HG03378 (cell line): ENCODE data around the gene ACBD6.

Experiments used
- ATAC-seq: cut with Tn5 transposase; IDR thresholded peaks from one replicate; pipeline ENCODE4 v1.9.1; 2021; ENCODE audit warnings: mild to moderate bottlenecking, moderate library complexity; ENCODE audit not compliant: unreplicated experiment

Gene ACBD6

GRCh38 chr1:180272395-180272794 lies 230.0 kb downstream of the ACBD6 start:
- ATAC-seq, result no peak

- no peak for ATAC-seq
Measured at GRCh38 chr1:180271272-180272255, 230.8 kb downstream of the ACBD6 start.

- ATAC-seq, result no peak
Measured at GRCh38 chr1:180270530-180271271, 231.7 kb downstream of the ACBD6 start.

- no peak for ATAC-seq
Measured at GRCh38 chr1:180269645-180270529, 232.5 kb downstream of the ACBD6 start.

- ATAC-seq, result no peak
Measured at GRCh38 chr1:180268556-180269075, 233.8 kb downstream of the ACBD6 start.

GRCh38 chr1:180267761-180268555 lies 234.4 kb downstream of the ACBD6 start:
- no peak for ATAC-seq

GRCh38 chr1:180267211-180267561 lies 235.2 kb downstream of the ACBD6 start:
- no peak for ATAC-seq

GRCh38 chr1:180266275-180267210 lies 235.8 kb downstream of the ACBD6 start:
- no peak for ATAC-seq

- ATAC-seq, result no peak
Measured at GRCh38 chr1:180265871-180266270, 236.5 kb downstream of the ACBD6 start.

- no peak for ATAC-seq
Measured at GRCh38 chr1:180265201-180265600, 237.2 kb downstream of the ACBD6 start.

- ATAC-seq, result no peak
Measured at GRCh38 chr1:180264595-180264994, 237.8 kb downstream of the ACBD6 start.

- ATAC-seq, result no peak
Measured at GRCh38 chr1:180262628-180263488, 239.5 kb downstream of the ACBD6 start.

GRCh38 chr1:180261524-180262155 lies 240.7 kb downstream of the ACBD6 start:
- no peak for ATAC-seq

- no peak for ATAC-seq
Measured at GRCh38 chr1:180261030-180261429, 241.3 kb downstream of the ACBD6 start.

- no peak for ATAC-seq
Measured at GRCh38 chr1:180260541-180260940, 241.8 kb downstream of the ACBD6 start.

GRCh38 chr1:180259431-180260338 lies 242.7 kb downstream of the ACBD6 start:
- ATAC-seq, result no peak
